GM12892 (cell line): ENCODE results near the gene LCP2.

Source experiments
- DNase-seq: peaks from one replicate; pipeline ENCODE4 v3.0.0; 2011; ENCODE audit not compliant: insufficient read length
- FAIRE-seq: peaks from 2 replicates; lab custom pipeline; 2011; peaks lifted over from hg19 to GRCh38; lab: Jason Lieb, UNC
- POLR2A ChIP-seq: IDR thresholded peaks from 2 replicates; pipeline ENCODE4 v1.6.1; 2011; ENCODE audit warnings: low read depth, low read length, control low read depth
- POLR2AphosphoS5 ChIP-seq: IDR thresholded peaks from 2 replicates; pipeline ENCODE4 v1.6.1; 2011; ENCODE audit warnings: low read depth, low read length, control low read depth
- TAF1 ChIP-seq: IDR thresholded peaks from 2 replicates; pipeline ENCODE4 v1.6.1; 2011; ENCODE audit warnings: low read depth, mild to moderate bottlenecking, control low read depth, low read length, borderline replicate concordance

Gene LCP2

DNA sequence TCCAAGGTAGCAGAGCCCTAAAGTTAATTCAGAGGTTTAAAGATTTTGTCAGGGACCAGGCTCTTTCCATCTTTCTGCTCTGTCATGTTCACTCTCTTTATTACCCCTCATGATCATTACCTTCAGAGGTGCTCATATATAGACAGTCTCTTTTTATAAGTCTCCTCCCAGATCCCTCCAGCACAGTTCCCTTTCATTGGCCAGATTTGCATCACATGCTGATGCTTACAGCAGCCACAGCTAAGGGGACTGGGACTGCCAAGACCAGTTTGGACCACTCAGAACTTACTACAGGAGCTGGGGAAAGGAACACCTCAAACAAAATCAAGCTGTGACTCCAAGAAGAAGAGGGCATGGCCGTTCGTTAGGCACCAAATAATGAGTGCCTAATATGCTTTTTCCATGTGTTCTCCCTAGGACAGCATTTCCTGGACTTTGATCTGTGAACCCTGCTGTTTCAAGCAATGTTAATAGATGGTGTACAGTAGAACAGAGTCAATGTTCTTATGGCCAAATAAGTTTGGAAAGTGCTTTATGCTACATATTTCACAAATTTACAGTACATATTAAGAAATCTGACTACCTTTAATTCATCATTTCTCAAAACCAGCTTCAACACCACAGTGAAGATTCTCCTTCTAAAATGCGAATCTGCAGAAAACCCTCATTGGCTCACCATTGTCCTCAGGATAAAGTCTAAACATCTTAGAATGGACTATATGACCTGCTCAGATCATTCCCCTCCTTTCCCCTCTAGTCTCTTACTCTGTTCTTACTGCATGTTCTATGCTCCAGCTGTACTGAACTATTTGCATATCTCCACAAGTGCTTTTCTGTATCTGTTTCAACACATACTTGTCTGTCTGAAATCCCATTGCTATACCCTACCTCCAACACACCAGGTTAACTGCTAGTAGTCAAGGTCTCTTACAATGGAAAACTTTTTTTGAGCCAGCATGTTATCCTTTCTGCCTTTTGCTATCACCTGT lies 61.4 kb downstream of the LCP2 start:
- DNase-seq (no peak), FAIRE-seq (no peak)
- TF ChIP-seq POLR2AphosphoS5 = no peak
- no peak for TF ChIP-seq POLR2A
- no peak for TF ChIP-seq TAF1

DNA sequence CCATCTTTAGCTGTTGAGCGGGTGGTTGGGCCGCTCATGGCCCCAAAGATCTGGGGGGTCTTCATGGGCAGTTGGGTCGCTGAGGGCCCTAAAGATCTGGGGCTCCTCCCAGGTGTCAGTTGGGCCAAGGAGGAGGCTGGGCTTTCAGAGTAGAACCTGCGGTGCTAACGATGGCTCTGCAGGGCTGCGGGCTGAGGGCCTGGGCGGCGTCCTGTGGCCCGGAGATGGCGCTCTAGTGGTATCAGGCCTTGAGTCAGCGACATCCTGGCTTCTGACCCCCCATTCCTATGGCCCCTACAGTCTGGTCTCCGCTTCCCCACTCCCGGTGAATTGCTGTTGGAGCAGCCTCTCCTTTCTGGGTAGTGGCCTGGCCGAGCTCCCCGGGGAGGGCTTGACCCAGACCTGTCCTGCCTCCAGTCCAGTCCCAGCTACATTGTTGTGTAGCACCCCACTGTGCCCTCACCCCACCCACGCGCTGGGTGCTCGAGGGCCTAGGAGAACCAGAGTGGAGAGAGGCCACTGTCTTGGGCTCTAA lies 64.2 kb downstream of the LCP2 start:
- FAIRE-seq = no peak
- TF ChIP-seq TAF1 = no peak
- TF ChIP-seq POLR2A = no peak

GRCh38 chr5:170232786-170233185 lies 64.8 kb downstream of the LCP2 start, which contains the start of gene C5orf58:
Gene C5orf58 (plus strand): TSS chr5:170232985. CDS start chr5:170234977, 1,992 bp downstream.
- FAIRE-seq (no peak), DNase-seq (no peak)
- no peak for TF ChIP-seq POLR2A
- TF ChIP-seq TAF1 = no peak
- TF ChIP-seq POLR2AphosphoS5 = no peak

More for the DNA sequence above, 64.2 kb downstream of the LCP2 start:
- no peak for DNase-seq

DNA sequence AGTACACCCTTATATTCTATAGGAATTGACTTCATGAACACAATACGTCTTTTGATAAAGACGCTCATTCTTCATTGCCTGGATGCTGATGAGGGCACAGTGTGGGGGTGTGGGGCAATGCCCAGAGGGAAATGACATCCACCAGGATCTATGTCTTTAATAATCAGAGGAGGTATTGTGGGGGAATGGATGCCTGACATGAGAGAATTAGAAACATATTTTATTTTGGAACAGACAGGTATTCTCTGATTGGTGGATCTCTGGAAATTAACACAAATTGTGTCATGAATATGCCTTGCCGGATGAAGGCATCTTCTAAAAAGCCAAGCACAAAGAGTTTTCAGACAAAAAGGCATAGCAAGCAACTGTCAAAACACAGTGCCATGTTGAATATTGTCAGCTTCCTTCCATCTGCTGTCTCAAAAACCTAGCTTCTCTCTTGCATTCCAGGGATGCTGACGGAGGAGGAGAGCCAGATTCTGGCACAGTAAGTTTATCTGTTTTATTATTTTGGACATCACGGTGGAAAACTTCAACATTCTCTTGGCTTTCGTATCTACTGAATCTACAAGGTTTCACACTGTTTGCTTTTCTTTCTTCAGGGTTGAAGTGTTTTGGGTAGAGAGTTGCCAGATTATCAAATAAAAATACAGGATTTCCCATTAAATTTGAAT lies 68.7 kb downstream of the LCP2 start:
- DNase-seq (no peak), FAIRE-seq (no peak)
- no peak for TF ChIP-seq TAF1
- no peak for TF ChIP-seq POLR2AphosphoS5
- TF ChIP-seq POLR2A = no peak

- TF ChIP-seq POLR2A (no peak), TAF1 (no peak), POLR2AphosphoS5 (no peak)
- no peak for DNase-seq
- no peak for FAIRE-seq
These were observed 70.9 kb downstream of the LCP2 start for GRCh38 chr5:170226661-170227060.

DNA sequence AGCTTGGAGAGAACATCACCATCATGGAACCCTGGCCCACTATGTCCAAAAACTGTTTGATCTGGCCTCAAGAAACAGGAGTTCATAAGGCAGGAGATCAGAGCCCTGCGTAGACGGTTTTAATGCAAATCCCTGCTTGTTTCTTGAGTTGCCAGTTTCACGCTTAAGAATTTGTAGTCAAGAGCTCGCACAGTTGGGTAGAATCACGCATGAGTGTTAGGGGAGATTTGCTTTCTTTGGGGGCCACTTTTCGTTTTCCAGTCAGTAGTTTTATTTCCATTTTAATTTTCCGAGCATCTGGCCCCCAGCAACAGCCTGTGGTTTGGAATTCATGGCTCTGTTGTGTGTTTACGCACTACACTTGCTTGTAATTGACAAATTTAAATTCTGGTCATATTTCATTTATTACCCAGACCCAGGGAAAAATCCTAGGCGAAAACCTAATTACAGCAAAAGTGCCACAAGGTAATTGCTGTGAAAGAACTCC lies 71.4 kb downstream of the LCP2 start:
- TF ChIP-seq POLR2A = no peak
- TF ChIP-seq POLR2AphosphoS5 = no peak
- TF ChIP-seq TAF1 = no peak
- FAIRE-seq (no peak), DNase-seq (no peak)

DNA sequence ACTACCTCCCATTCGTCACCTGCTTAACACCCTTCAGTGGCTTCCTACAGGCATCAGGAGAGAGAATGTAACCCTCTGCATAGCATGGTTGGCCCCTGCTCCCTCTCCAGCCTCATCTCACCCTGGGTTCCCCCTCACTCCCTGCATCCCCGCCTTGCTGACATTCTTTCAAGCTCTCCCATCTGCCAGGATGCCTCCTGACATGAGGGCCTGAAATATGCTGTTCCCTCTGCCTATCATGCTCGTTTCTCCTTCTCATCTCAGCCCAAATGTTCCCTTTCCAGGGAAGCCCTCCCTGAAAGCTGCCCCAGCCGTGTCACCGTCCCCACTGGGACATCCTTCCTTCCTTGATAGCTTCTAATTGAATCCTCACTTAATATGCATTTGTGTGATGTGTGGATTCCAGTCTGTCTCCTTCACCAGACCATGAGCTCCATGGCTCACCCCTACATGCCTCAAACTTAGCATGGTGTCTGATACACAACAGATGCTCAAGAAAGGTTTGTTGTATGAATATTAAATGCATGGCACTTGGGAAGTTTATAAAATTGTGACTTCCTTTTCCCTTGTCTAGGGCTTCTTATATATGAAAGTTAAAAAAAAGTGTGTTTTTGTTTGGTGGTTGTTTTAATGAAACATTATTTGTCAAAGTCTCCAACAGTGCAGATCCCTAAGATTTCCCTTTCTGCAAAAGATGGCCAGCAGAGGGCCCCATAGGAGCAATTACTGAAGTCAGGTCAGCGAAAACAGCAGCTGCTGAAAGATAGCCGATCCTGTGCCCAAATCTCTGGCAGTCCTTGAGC lies 72.0 kb downstream of the LCP2 start:
- TF ChIP-seq TAF1 = no peak
- no peak for TF ChIP-seq POLR2A
- no peak for TF ChIP-seq POLR2AphosphoS5
- FAIRE-seq (peak; percentile 87), DNase-seq (no peak)

DNA sequence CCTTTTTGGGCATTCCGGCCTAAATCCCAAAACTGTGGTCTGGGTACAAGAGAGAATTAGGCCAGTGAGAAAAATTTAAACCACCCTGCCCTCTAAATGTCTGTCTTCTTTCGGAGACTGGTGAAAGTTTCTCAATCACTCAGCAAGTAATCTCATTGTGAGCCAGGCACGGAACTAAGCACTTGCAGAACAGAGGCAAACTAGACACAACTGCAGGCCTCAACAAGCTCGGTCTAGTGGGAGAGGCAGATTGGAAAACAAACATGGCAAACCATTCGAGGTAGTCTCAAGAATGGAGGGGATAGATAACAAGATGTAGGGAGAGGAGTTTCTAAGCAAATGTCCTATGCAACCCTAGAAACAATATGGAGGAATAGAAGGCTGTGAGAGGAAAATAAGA lies 73.7 kb downstream of the LCP2 start:
- FAIRE-seq (peak; percentile 30), DNase-seq (no peak)
- TF ChIP-seq POLR2A (no peak), POLR2AphosphoS5 (no peak), TAF1 (no peak)

DNA sequence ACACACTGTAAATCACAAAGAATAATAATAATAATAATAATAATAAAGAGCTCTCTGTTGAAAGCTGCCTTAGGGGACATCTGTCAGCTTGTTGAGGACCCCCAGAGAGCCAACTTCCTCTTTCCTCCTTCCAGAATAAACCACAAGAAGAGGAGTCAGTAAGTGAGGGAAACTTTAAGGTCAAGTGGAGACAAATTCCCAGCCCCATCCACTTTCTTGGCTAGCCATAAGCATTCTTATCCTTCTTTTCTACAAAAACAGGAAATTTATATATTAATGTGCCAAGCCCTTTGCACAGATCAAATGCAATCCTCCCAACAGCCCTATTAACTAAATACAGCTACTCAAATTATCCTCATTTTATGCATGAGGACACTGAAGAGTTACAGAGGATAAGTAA lies 74.2 kb downstream of the LCP2 start:
- no peak for FAIRE-seq
- DNase-seq = no peak

GRCh38 chr5:170221327-170221741 lies 76.2 kb downstream of the LCP2 start:
- FAIRE-seq = no peak
- DNase-seq = no peak
- TF ChIP-seq TAF1 = no peak
- TF ChIP-seq POLR2AphosphoS5 = no peak
- TF ChIP-seq POLR2A = no peak

More for the DNA sequence above, 74.2 kb downstream of the LCP2 start:
- TF ChIP-seq TAF1 = no peak
- TF ChIP-seq POLR2A = no peak
- no peak for TF ChIP-seq POLR2AphosphoS5
